SKM-1 (cell line): ENCODE results near the gene ATXN1.
"Not testable (repeated sequence)": the region's sequence is repeated elsewhere in the genome, so short reads cannot be mapped to it uniquely, and the experiment has no call there.

Source experiments
- DNase-seq: peaks from one replicate; lab custom pipeline; 2025; ENCODE audit not compliant: unreplicated experiment; lab: John Stamatoyannopoulos, UW

Gene ATXN1

GRCh38 chr6:16468991-16469615 lies 292.2 kb downstream of the ATXN1 start:
- DNase-seq: no peak

GRCh38 chr6:16466800-16467553 lies 294.3 kb downstream of the ATXN1 start:
- DNase-seq: no peak

GRCh38 chr6:16464045-16464444 lies 297.2 kb downstream of the ATXN1 start:
- no peak for DNase-seq

GRCh38 chr6:16463246-16463645 lies 298.0 kb downstream of the ATXN1 start:
- not testable (repeated sequence) for DNase-seq

- DNase-seq: no peak
Measured at GRCh38 chr6:16461491-16461890, 299.8 kb downstream of the ATXN1 start.

- DNase-seq: not testable (repeated sequence)
Measured at GRCh38 chr6:16459472-16459871, 301.8 kb downstream of the ATXN1 start.

- DNase-seq: no peak
Measured at GRCh38 chr6:16452348-16452747, 308.9 kb downstream of the ATXN1 start.

GRCh38 chr6:16450821-16451220 lies 310.4 kb downstream of the ATXN1 start:
- no peak for DNase-seq

GRCh38 chr6:16450285-16450684 lies 311.0 kb downstream of the ATXN1 start:
- no peak for DNase-seq

GRCh38 chr6:16446273-16446672 lies 315.0 kb downstream of the ATXN1 start:
- no peak for DNase-seq

GRCh38 chr6:16442031-16442430 lies 319.2 kb downstream of the ATXN1 start:
- DNase-seq: no peak

GRCh38 chr6:16441262-16441661 lies 320.0 kb downstream of the ATXN1 start:
- no peak for DNase-seq

- no peak for DNase-seq
Measured at GRCh38 chr6:16440636-16441212, 320.5 kb downstream of the ATXN1 start.

GRCh38 chr6:16438718-16439591 lies 322.3 kb downstream of the ATXN1 start:
- DNase-seq: no peak

- no peak for DNase-seq
Measured at GRCh38 chr6:16437984-16438383, 323.3 kb downstream of the ATXN1 start.

GRCh38 chr6:16437095-16437494 lies 324.2 kb downstream of the ATXN1 start:
- no peak for DNase-seq

- no peak for DNase-seq
Measured at GRCh38 chr6:16436550-16436949, 324.7 kb downstream of the ATXN1 start.

- DNase-seq: no peak
Measured at GRCh38 chr6:16434885-16435284, 326.4 kb downstream of the ATXN1 start.

GRCh38 chr6:16433338-16433890 lies 327.8 kb downstream of the ATXN1 start:
- DNase-seq: no peak

- no peak for DNase-seq
Measured at GRCh38 chr6:16432075-16433032, 328.9 kb downstream of the ATXN1 start.
